Measurements from ENCODE around the gene TCERG1L.

Gene TCERG1L

DNA sequence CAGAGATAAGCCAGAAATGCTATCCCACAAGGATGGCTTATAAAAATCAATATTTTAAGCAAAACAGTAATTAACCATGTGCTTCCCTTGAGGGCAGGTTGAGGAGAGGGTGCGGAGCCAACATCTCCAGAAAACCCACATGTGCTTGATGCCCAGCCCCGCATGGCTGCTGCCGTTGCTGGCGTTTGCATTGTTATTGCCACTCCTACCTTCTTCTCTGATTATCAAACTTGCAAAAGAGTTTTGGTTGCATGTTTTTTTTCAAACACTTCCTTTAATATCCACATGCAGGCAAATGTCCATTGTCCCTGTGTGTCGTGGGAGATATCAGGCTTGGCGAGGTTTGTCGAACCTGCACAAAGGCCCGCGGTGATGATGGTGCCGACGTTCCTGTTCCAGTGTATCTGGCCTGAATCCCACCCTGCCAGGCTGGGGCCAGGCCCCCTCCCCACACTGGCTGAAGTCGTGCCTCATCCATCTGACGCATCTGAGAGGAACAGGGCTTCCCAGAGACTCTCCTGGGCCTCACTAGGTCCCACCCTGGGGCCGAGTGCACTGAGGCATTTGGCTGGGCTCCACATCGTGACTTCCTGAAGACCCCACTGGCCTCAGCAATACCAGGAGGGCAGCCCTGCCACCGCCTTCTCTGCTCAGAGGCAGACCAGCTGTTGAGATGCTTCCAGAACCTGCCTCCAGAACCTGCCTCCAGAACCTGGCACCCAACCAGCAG lies 40.9 kb downstream of the TCERG1L start:
- DNase-seq (ENCODE audit: low read depth in 2 of 2) = no peak

DNA sequence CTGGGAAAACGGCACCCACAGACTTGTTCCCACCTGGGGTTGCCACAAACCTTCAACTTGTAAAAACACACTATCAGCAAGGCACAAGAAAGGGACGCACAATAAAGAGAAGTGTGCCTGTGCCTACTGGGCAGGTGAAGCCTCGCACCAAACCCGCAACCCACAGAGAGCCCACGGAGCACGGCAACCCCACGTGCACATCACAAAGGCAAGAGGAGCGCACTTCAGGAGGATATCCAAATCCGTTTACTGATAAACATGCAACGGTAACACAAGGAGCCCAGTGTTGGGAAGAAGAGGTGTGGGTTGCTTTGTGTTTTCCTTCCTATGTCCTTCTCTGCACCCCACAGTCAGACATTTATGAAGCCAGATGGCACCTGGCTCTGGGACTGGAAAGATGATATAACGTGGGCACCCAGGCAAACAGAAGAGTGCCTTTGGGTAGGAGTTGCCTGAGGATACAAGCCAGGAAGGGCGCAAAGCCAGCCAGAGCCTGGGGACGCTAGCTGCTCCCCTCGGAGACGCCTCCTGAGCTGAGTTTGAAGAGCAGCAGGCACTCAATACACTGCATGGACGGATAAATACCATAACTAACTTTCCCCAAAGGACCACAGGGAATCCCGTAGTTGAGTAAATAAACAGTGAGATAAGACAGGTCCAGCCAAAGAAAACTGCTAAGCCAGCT lies 41.6 kb downstream of the TCERG1L start:
- no peak for DNase-seq (ENCODE audit: low read depth in 2 of 2)

DNA sequence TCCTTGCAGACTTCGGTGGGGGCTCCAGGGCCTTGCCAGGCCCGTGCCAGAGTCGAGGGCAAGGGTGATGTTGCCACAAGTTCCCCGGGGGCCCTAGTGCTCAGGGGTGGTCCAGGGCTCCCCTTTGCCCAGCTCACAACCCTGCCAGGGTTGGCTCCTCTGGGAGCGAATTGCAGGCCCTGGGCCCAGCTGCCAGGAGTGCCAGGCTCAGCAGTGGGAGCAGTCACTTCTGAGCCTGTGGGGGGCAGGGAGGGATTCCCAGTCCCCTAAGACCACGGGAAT lies 43.8 kb downstream of the TCERG1L start:
- DNase-seq (ENCODE audit: low read depth in 2 of 2) = no peak

DNA sequence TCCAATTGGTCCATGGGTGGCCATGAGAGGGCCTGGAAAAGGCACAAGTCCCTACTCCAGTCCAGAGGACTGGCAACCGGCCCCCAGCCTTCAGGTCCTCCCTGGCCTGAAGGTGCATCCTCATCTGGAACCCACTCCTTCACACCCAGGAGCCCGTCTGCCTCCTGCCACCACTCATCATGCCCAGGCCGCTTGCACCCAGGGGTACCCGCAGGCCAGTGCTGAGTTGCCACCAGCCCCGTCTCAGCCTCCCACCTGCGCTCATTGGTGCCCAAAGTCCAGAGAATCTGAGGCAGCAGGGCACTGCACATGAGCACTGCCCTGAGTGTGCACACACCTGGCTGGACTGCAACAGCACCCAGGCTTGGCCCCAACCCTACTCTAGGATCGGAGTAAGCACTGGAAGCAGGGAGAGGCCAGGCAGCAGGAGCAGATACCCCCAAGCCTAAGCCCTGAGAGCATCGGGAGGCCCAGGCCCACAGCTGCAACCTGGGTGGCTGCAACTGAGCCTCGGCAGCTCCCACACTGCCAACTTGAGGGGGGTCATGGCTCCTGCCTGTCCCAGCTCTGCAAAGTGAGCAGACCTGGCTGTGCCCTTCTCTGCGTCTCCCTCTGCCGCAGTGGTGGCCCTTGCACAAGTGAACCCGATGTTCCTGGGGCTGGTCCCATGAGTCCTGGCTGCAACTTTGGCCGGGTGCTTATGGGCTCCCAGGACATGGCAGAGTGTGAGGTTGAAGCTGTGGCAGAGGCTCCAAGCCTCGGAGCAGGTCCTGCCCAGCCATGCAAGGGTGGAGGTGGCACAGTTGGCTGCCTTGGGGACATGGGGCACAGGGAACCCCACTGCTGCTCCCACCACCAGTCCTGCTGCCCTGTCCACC lies 44.3 kb downstream of the TCERG1L start:
- no peak for DNase-seq (ENCODE audit: low read depth in 2 of 2)

DNA sequence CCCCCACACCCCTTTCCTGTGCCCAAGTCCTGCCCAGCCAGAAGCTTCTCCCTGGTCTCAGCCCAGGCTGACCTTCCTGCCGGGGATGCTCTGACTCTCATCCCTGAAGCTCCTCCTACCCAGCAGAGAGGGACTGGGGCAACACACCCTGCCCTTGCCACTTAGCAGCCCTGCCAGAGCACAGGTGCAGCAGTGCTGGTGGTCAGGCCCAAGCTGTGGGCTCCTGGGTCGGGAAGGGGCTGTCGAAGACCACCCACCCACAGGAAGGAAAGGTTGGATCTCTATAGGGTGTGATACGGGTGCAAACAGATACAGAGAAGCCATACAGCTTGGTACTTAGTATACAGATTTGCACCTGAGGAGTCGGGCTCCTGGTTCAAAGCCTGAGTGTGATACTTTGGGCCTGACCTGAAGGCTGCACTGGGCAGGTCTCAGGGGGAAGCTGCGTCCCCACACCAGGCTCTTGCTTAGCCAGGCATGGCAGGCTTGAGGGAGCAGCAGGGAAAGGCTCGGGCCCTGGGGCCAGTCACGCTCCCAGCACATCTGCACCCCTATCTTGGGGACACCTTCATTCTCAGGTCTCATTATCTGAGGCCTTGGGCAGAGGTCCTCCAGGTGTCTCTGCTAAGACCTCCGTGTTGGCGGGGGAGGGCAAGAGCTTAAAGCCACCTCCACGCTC lies 47.3 kb downstream of the TCERG1L start:
- no peak for DNase-seq (ENCODE audit: low read depth in 2 of 2)

DNA sequence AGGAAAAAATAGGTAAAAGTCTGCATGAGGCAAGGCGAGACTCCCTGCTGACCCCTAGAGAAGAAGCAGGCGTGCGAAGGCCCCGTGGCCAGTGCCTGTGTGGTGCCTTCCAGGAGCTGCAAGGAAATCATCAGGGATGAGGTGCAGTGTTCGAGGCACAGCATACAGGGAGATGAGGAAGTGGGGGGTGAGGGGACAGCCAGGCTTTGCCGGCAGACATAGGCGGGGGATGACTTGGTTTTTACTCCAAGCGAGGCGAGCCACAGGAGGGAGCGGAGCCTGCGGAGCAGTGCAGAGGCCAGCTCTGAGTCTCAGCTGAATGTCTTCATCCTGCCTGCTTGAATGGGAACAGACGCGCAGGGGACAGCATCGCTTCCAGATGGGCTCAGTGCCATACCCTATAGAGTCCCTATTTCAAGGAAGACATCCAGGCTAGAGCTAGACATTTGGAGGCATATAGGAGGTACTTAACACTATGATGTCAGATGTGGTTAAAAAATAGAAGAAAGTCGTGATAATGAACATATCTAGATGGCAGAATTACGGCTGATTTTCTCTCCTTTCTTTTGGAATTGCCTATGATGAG lies 49.5 kb downstream of the TCERG1L start:
- no peak for DNase-seq (ENCODE audit: low read depth in 2 of 2)

DNA sequence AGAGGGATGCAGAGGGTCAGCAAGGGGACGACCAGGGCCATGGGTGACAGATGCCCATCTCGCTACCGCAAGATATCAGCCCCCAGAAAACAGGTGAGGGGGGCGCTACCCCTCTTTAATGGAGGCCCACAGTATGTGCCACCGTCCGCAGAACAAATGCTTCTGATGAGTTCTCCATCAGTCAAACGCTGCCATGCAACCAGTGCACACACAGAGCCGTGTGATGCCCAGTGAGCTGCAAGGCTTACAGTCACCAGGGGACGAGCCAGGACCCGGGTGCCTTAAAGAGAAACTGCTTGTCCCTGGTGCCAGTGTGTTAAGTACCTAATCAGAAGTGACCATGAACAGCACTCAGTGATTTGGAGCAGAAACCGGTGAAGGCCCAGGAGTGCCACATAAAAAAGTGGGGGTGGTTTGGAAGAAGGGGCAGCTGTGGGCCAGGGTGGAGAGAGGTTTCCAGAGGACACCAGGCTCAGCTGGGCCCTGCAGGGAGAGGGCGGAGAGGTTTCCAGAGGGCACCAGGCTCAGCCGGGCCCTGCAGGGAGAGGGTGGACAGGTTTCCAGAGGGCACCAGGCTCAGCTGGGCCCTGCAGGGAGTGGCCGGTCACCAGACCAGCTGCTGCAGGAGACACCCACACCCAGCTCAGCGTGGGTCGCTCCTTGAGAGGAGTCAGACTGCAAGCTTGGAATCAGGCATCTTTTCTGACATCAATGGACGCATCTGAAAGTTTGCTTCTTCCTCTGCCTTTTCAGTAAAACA lies 50.9 kb downstream of the TCERG1L start:
- DNase-seq (ENCODE audit: low read depth in 2 of 2) = no peak

DNA sequence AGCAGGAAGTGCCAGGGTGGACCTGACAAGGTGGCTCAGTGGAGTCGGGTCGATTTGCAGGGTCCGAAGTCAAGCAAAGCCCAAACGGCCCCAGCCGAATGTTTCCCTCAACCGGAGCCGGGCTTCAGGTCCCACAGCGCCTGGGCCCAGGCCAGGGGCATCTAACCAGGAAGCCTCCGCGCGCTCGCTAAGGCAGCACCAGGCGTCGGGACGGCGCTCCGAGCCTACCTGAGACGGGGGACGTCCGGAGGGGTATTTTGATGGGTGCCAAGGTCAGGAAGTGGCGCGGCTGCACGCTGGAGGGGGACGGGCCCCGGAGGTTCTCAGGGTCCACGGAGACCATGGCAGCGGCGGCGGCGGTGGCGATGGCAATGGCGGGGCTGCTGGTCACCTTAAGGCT lies 51.5 kb downstream of the TCERG1L start:
- DNase-seq (ENCODE audit: low read depth in 2 of 2) = no peak

DNA sequence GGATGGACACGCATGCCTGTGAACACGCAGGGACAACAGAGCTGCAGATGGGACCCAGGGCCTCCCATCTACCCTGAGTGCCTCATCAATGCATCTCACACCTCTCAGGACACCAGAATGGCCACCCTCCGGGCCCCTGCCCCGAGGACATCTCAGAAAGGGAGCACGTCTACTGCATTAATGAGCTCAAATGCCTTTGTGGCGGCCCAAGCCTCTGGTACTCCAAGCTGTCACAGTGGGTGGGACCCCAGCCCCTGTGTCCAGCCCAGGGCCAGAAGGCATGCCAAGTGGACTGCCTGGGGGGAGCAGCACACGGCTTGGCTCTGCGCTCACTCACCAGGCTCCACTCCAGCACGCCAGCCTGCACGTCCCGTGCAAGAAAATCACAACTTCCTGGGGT lies 52.0 kb downstream of the TCERG1L start:
- no peak for DNase-seq (ENCODE audit: low read depth in 2 of 2)

DNA sequence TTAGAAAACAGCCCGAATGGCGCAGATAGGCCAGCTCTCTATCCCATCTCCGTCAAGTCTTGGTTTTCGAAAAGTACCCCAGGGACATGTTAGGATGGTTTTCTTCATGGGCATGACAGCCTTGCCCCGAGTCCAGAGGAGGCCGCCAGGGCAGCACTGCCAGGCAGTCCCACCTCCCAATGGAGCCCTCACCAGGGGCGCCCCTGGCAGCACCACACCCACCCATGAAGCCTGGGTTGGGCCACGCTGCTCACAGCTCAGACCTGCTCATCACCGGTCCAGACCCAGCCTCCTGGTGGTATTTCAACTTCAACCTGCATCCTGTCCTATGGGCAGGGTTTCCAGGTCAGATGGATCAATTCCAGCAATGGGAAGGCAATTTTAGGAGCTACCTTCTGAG lies 53.3 kb downstream of the TCERG1L start:
- no peak for DNase-seq (ENCODE audit: low read depth in 2 of 2)

DNA sequence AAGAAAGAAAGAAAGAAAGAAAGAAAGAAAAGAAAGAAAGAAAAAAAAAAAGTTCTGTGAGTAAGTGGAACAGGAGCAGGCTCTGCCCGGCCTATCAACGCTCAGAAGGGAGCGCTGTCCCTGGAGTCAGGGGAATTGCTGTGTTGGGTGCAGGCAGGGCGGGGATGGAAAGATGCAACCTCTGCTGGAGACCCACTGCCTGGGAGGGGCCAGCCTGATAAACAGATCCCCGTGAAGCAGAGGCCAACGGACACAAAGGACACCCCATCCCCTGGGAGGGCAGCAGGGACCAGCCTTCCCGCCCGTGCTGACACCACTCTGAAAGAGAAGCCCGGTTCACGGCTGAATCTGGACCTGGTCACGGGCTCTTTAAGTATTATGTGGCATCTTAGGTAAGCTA lies 54.5 kb downstream of the TCERG1L start:
- no peak for DNase-seq (ENCODE audit: low read depth in 2 of 2)

DNA sequence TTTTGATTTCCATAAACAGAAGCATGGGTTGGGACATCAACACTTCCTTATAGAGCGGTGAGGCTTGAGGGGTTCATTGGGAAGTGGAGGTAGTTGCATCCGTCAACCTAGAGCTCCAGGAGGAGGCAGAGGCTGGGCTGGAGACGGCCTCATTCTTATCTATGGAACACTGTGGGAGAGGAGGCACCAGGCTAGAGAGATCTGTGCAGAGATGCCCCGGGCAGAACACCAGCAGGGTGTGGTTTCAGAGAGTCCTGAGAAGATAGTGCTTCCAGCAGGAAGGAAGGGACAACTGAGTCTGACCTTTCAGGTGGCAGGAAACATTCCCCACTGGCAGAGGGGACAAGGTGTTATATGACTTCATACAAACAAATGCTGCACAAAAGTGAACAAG lies 56.7 kb downstream of the TCERG1L start:
- DNase-seq (ENCODE audit: low read depth in 2 of 2) = no peak

DNA sequence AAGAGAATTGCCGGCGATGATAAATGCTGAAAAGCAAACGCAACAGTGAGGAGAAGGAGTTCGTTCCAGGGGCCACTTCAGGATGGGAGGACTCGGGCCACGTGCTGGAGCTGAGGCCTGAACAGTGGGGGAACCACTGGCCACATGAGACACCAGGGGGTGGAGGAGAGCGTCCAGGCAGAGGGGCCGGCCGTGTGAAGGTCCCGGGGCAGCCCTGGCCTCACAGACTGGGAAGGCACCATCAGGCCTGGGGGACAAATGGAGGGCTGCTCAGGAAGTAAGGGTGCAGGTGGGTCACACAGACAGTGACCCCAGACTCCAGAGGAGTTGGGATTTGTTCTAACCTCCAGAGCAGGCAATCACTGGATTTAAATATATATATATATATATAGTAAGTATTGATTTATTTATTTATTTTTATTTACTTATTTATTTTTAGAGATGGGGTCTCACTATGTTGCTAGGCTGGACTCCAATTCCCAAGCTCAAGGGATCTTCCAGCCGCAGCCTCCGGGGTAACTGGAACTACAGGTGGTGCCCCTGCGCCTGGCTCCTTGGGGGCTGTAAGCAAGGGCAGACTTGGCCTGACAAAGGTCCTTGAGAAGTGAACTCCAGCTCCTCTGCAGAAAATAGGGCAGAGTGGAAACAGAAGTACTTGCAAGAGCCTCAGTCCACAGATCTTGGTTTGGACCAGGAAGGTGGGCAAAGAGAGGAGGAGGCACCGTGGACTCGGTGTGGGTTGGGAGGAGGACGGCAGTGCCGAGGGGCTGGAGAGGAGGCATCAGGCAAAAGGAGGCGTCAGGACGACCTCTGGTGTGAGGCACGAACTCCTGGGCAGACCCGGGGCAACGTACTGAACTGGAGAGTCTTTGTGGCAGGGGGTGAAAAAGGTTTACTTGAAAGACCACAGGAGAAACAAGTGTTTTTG lies 57.3 kb downstream of the TCERG1L start:
- DNase-seq (ENCODE audit: low read depth in 2 of 2) = no peak

DNA sequence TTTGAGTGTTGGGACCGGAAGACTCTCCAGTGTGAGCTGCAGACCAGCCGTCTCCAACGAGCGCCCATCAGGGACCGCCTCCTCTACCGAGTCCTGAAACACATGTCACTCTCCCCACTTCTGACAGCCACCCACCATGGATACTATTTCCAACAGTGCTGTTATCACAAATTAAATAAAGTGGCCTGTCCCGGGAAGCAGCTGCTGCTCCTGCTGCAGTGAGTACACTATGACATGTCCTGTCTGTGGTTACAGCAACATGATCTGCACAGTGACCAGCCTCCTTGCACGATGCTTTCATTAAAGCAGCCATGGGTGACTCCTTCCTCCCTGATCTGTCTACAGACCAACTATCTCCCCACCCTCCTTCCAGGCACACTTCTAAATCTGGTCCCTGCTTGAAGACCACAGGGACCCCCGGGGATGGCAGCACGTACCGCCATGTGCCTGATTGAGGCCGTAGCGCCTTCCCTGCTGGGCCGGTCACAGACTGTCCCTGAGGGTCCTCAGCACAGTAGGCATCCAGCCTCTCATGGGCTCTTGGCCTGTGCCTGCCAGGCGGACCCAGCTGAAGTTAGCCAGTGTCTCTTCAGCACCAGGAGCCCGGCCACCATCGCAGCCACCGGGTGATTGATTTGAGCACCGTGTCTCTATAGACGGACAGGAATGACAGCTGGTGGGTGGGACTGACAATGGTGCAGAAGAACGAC lies 58.8 kb downstream of the TCERG1L start:
- DNase-seq (ENCODE audit: low read depth in 2 of 2) = no peak

DNA sequence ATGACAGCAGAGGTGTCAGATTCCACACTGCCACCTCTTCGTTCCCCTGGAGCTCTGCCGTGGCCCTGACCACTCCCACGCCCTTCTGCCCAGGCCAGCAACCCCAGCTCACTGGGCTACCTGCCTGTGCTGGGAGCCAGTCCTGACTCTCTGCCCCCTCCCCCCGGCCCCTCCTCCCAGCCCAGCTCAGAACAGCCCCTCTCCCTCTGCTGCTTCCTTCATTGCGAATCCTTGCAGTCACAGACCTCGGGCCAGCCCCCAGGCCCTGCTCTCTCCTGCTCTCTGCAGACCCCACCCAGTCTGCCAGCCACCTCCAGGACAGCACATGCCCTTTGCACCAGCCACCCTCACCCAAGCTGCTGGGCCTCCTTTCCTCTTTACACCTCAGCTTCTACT lies 60.4 kb downstream of the TCERG1L start:
- no peak for DNase-seq (ENCODE audit: low read depth in 2 of 2)

DNA sequence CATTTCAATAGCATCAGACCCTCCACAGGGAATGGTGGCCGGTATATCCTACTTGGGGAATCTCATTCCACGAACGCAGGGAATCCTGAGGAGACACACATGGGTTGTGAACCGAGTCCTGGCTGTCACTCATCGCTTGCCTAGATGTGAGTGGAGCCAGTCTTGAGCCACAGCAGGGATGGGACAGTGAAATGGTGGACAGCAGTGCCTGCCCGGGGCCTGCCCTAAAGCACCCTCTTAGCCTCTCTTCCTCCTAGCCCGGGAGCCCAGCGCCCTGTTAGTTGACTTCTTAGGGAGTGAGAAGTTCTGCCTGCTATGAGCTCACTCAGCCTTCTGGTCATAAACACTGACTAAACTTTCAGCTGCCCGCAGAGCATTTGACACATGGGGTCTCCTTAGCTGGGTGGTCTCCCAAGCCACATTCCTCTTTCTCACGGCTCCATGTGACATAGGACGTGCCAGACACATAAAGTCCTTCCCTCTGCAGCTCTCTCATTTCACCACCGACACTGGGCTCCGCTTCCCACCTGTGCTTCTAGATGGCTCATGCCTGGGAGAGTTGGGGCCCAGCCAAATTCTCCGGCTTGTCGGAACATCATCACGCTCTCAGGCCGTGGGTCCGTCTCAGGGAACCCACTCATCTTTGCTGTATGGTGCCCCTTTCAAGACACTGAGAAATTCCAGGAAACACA lies 60.9 kb downstream of the TCERG1L start:
- no peak for DNase-seq (ENCODE audit: low read depth in 2 of 2)

DNA sequence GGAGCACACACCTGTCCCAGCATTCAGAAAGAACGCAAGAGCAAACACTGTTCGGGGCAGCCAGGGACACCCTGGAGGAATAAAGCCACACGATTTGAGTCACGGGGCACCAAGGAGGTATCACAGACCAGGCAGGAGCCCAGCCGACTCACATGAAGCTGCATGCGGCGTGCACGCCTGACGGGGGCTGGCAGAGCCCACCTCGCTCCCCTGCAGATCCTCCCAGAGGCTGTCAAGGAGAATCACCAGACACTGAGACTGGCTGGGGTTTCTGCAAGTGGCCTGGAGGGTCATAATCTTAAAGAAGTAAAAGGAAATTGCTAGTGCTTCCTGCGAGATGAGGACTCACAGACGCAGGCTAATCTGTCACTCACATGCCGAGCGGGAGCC lies 61.6 kb downstream of the TCERG1L start:
- DNase-seq (ENCODE audit: low read depth in 2 of 2) = no peak

DNA sequence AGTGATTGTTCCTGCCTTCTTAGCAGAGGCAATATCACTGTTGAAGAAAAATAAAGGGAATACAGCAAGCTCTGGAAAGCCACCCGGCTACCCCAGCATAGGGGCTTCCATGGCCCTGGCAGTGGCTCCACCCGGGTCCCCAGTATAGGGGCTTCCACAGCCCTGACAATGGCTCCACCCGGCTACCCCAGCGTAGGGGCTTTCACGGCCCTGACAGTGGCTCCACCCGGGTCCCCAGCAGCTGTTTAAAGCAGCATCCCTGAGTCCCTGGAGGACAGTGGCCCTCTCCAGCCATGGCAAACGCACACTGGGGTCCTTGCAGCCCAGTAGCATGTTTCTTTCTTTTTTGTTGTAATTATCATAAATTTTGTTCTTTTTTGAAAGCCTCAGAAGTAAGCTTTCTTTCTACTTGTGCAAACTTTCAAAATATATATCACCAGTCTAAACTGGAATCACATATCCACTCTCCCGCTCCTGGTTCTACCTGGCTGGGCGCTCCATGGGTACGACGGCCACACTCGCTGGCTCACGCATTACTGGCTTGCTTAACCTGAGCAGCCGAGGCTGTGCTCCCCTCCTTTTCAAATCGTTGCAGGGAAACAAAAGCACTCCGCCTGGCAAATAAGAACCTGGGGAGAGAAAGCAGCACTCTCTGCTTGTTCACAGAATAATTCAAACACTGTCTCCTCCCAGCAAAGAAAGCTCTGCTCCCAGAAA lies 62.1 kb downstream of the TCERG1L start:
- no peak for DNase-seq (ENCODE audit: low read depth in 2 of 2)
